ENCODE data around the gene TEX10.

Gene TEX10

DNA sequence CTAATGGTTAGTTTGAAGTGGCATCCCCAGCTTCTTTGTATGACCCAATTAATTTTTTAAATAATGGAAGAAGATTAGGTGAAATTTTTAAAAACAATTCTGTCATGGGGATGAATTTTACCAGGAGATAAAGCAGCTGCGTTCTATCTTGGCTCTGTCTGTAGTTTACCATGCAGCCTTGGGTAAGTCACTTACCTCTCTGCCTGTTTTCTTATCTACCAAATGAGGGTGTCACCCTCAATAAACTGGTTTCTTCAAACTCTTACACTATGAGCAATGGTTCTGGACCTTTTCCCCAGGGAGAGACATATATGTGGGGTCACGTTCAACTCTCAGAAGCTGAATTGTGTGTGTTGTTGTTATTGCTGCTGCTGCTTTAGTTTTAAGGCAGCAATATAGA is 71.7 kb downstream of the TEX10 start:
- DNase-seq (ENCODE audit: low read depth): no peak
- TF ChIP-seq, protein P1, sequence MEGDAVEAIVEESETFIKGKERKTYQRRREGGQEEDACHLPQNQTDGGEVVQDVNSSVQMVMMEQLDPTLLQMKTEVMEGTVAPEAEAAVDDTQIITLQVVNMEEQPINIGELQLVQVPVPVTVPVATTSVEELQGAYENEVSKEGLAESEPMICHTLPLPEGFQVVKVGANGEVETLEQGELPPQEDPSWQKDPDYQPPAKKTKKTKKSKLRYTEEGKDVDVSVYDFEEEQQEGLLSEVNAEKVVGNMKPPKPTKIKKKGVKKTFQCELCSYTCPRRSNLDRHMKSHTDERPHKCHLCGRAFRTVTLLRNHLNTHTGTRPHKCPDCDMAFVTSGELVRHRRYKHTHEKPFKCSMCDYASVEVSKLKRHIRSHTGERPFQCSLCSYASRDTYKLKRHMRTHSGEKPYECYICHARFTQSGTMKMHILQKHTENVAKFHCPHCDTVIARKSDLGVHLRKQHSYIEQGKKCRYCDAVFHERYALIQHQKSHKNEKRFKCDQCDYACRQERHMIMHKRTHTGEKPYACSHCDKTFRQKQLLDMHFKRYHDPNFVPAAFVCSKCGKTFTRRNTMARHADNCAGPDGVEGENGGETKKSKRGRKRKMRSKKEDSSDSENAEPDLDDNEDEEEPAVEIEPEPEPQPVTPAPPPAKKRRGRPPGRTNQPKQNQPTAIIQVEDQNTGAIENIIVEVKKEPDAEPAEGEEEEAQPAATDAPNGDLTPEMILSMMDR (IDR thresholded peaks at IDR 0.05; ENCODE audit: insufficient read depth, low read depth, low read length, missing control alignments): no peak
- no peak overlapping the region for H3K4me3 ChIP-seq (ENCODE audit: low read length)

DNA sequence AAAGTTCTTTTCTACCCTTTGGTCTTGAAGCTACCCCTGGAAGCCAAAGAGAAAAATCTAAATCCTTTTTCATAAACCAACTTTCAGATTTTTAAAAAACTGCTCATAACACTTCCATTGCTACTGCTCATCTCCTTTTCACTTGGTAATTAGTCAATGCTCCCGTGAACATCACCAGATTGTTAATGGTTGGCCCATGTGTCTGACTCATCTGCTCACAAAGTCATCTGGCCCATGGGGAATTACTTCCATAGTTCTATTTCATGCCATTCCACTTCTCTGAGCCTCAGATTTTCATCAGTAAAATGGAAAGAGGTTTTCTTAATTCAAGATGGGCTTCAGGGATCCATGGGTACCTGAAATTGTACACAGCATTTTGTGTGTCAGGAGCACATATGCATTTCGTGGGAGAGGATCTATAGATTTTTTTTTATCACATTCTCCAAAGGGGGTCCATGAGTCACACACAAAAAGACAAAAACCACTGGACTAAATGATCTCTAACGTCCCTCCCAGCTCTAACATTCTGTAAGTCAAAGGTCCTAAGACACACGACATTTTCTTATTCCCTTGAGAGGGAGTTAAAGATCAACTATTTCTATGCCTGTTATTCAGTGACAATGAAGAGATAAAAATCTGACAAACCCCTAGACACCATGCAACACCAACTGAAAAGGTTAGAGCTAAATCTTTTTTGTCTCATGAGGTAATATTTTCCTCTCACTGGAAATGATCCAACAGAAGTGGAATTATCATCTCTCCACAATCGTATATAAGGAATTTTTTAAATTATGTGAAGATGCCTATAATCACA is 75.4 kb downstream of the TEX10 start:
- TF ChIP-seq, protein P1 (IDR thresholded peaks at IDR 0.05; ENCODE audit: insufficient read depth, low read depth, low read length, missing control alignments): no peak
- H3K4me3 ChIP-seq (ENCODE audit: low read length): no peak overlapping the region
- peak; percentile 42 for DNase-seq (ENCODE audit: low read depth)

DNA sequence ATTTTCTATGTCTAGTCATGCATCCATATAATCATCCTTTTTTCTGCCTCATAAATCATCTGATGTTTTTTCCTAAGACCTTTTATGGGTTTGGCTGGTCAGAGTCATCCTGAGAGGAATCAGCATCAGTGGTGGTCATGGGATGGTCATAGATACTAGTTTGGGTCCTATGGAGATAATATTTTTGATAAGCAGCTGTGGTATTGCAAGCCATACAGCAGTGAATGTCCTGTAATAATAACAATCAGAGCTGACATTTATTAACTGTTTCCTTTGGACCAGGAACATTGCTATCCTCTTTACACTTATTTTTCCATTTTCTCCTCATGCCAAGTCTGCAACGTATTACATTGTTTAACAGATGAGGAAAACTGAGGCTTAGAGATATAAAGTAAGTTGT is 83.1 kb downstream of the TEX10 start:
- no peak for DNase-seq (ENCODE audit: low read depth)
- no peak overlapping the region for H3K4me3 ChIP-seq (ENCODE audit: low read length)
- TF ChIP-seq, protein P1 (IDR thresholded peaks at IDR 0.05; ENCODE audit: insufficient read depth, low read depth, low read length, missing control alignments): no peak

DNA sequence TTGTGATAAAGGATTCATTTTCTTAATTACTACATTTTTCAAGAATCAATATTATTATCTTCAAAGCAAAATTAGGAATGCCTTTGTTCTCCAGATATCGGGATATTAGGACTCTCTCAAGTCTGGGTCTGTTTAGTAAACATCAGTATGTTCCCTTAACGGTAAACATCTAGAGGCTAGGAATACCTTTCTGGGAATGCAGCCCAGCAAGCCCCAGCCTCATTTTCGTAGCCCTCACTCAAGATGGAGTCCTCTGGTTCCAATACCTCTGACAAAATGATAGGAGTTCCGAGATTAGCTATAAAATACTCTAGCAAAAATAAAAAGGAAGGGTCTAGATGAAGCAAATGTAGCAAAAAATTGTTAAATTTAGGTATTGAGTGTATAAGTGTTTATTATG is 84.5 kb downstream of the TEX10 start:
- H3K4me3 ChIP-seq (ENCODE audit: low read length): no peak overlapping the region
- TF ChIP-seq, protein P1 (IDR thresholded peaks at IDR 0.05; ENCODE audit: insufficient read depth, low read depth, low read length, missing control alignments): no peak
- no peak for DNase-seq (ENCODE audit: low read depth)

DNA sequence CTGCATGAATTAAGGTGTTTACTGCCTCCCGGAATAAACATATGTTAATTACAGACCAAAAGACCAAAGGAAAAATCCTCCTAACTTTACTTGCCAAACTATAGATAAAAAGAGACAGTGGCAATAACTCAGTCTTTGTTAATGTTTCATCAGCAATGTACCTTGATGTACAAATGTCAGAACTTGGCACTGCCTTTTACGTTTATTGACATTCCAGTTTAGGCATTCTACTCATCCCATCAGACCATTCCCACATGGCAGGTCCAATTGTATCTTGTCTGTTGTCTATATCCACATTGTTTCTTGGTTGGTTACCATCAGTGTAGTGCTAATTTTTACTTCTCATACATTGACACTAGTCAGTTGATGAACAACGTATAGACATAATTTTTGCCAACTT is 85.5 kb downstream of the TEX10 start:
- DNase-seq (ENCODE audit: low read depth): no peak
- TF ChIP-seq, protein P1 (IDR thresholded peaks at IDR 0.05; ENCODE audit: insufficient read depth, low read depth, low read length, missing control alignments): no peak
- H3K4me3 ChIP-seq (ENCODE audit: low read length): no peak overlapping the region

All from epithelial cell of esophagus (primary cell).